HG03039 (cell line): ENCODE measurements around the gene GSTA3.
"Not testable (repeated sequence)": the region's sequence is repeated elsewhere in the genome, so short reads cannot be mapped to it uniquely, and the experiment has no call there.

ENCODE experiments used
- ATAC-seq: cut with Tn5 transposase; IDR thresholded peaks from one replicate; pipeline ENCODE4 v1.9.1; 2021; ENCODE audit warnings: mild to moderate bottlenecking, moderate library complexity; ENCODE audit not compliant: unreplicated experiment

GSTA3 gene

GRCh38 chr6:52868899-52869298 is 40.6 kb downstream of the GSTA3 start:
- ATAC-seq, result not testable (repeated sequence)

- ATAC-seq, result no peak
Observed at GRCh38 chr6:52868240-52868639, 41.3 kb downstream of the GSTA3 start.

DNA sequence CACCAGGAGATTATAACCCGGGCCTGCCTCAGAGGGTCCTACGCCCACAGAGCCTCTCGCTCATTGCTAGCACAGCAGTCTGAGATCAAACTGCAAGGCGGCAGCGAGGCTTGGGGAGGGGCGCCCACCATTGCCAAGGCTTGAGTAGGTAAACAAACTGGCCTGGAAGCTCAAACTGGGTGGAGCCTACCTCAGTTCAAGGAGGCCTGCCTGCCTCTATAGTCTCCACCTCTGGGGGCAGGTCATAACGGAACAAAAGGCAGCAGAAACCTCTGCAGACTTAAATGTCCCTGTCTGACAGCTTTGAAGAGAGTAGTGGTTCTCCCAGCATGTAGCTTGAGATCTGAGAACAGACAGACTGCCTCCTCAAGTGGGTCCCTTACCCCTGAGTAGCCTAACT is 48.3 kb downstream of the GSTA3 start:
- ATAC-seq, result not testable (repeated sequence)

- ATAC-seq, result no peak
Observed at GRCh38 chr6:52858416-52858815, 51.1 kb downstream of the GSTA3 start.

DNA sequence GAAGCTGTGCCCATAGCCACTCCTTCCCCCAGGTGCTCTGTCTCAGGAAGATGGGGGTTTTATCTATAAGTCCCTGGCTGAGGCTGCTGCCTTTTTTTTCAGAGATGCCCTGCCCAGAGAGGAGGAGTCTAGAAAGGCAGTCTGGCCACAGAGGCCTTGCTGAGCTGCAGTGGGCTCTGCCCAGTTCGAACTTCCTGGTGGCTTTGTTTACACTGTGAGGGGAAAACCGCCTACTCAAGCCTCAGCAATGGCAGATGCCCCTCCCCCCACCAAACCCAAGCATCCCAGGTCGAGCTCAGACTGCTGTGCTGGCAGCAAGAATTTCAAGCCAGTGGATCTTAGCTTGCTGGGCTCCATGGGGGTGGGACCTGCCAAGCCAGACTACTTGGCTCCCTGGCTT is 53.4 kb downstream of the GSTA3 start:
- not testable (repeated sequence) for ATAC-seq

- no peak for ATAC-seq
Observed at GRCh38 chr6:52849137-52849536, 60.4 kb downstream of the GSTA3 start.
